HEK293 (cell line): ENCODE measurements around the gene LEUTX.

ENCODE experiments used
- ZNF175 ChIP-seq: fragments of 450-650 bp; formaldehyde crosslinking; IDR thresholded peaks from 2 replicates; pipeline ENCODE4 v1.5.1; 2016; ENCODE audit warnings: missing biosample characterization, missing genetic modification characterization
- ZNF768 ChIP-seq: fragments of 450-650 bp; formaldehyde crosslinking; IDR thresholded peaks from 2 replicates; pipeline ENCODE4 v1.5.1; 2018; ENCODE audit warnings: missing biosample characterization, mild to moderate bottlenecking, missing genetic modification characterization
- ZSCAN30 ChIP-seq: fragments of 450-650 bp; IDR thresholded peaks from 2 replicates; pipeline ENCODE4 v1.5.1; 2018; ENCODE audit warnings: missing biosample characterization, mild to moderate bottlenecking, missing genetic modification characterization, moderate library complexity

DNA sequence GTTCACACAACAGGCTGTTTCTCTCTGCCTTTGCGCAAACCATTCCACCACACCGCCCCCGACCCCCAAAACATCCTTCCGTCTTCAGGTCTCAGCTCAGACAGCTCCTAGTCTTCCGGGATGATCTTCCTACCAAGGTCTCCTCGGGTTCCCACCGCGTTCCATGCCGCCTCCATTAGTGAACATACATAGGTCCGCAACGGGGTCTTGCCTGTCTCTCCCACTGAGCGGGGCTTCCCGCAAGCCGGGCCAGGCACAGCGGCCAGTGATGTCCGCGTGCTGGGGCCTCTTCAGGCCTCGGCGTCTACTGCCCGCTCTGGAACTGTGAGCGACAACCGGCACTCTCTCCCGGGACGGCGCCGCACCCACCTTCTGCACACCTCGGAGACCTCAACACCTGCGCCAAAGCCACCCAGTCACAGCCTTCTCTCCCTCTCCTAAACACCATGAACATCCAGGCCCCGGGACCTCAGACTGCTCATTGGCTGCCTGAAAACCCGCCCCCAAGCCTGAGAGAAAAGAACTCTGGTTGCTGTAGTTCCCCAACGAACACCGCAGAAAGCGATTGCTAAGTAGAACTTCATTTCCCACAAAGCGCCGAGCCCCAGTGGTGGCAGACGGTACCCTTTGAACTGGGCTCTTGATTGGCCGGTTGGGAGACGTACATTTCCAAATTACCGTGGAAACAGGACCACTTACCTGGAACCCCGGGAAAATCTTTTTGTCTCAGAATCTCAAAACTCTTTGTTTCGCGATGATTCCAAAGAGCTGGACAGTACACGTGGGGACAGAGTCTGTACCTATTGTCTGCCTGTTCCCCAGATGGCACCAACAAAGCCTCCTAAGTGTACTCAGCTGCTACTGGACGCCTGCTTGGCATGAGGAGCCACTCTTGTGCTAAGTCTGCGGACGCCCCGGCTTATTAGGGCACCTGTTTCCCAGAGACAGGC is 45.8 kb downstream of the LEUTX start:
- TF ChIP-seq ZNF175 (tag by site-specific recombination): no peak
- TF ChIP-seq ZNF768 (tag by site-specific recombination): no peak
- TF ChIP-seq ZSCAN30 (tag by site-specific recombination): peak; percentile 53; the same call in 1 of the 2 replicates
